DOHH2 (cell line): ENCODE results near the gene ZNF785.

Experiments used
- H3F3A ChIP-seq: fragments of 200-600 bp; sonication (generic), shearing (Covaris generic); 2 replicates; pipeline ENCODE4 v1.6.0; 2016; ENCODE audit warnings: antibody characterized with exemption, mild to moderate bottlenecking; ENCODE audit not compliant: control insufficient read depth, insufficient read depth
- H3K27ac ChIP-seq: fragments of 200-600 bp; sonication (generic); 2 replicates; pipeline ENCODE4 v1.5.1; 2014; ENCODE audit warnings: low read depth, mild to moderate bottlenecking, low read length, moderate library complexity
- H3K27me3 ChIP-seq: fragments of 200-600 bp; sonication (generic); 2 replicates; pipeline ENCODE4 v1.6.1; 2014; ENCODE audit warnings: mild to moderate bottlenecking, low read length, mixed read lengths; ENCODE audit not compliant: control insufficient read depth
- H3K36me3 ChIP-seq: fragments of 200-600 bp; sonication (generic); 2 replicates; pipeline ENCODE4 v1.6.1; 2014; ENCODE audit warnings: mild to moderate bottlenecking, low read length, moderate library complexity, mixed read lengths; ENCODE audit not compliant: control insufficient read depth
- H3K4me1 ChIP-seq: fragments of 200-600 bp; sonication (generic); 2 replicates; pipeline ENCODE4 v1.6.1; 2014; ENCODE audit warnings: mild to moderate bottlenecking, low read length, mixed read lengths; ENCODE audit not compliant: control insufficient read depth
- H3K4me2 ChIP-seq: fragments of 200-600 bp; sonication (generic); 2 replicates; pipeline ENCODE4 v1.6.0; 2014; ENCODE audit warnings: mild to moderate bottlenecking, low read length, moderate library complexity
- H3K4me3 ChIP-seq: fragments of 200-600 bp; sonication (generic); 2 replicates; pipeline ENCODE4 v1.5.1; 2014; ENCODE audit warnings: mild to moderate bottlenecking, low read length, mixed read lengths
- H3K79me2 ChIP-seq: fragments of 200-600 bp; sonication (generic); 2 replicates; pipeline ENCODE4 v1.6.1; 2014; ENCODE audit warnings: mild to moderate bottlenecking, low read length, mixed read lengths; ENCODE audit not compliant: control insufficient read depth
- H3K9me2 ChIP-seq: fragments of 200-600 bp; sonication (generic); replicated peaks from 2 replicates; pipeline ENCODE4 v1.6.1; 2014; ENCODE audit warnings: mild to moderate bottlenecking, low read length, mixed read lengths; ENCODE audit not compliant: control insufficient read depth
- H3K9me3 ChIP-seq: fragments of 200-600 bp; sonication (generic); 2 replicates; pipeline ENCODE4 v1.6.1; 2014; ENCODE audit warnings: antibody characterized with exemption, low read length, mixed read lengths; ENCODE audit not compliant: control insufficient read depth, insufficient read depth
- H4K20me1 ChIP-seq: fragments of 200-600 bp; sonication (generic); 2 replicates; pipeline ENCODE4 v1.6.0; 2014; ENCODE audit warnings: low read depth, mild to moderate bottlenecking, antibody characterized with exemption, low read length, moderate library complexity; ENCODE audit not compliant: control insufficient read depth, insufficient read depth
- EZH2phosphoT487 ChIP-seq: fragments of 200-600 bp; sonication (generic); IDR thresholded peaks from 2 replicates; pipeline ENCODE4 v1.6.1; 2017; ENCODE audit warnings: borderline replicate concordance, mild to moderate bottlenecking, antibody characterized with exemption, low read length, moderate library complexity, mixed read lengths
- TF ChIP-seq, protein P1 (sequence below): fragments of 200-600 bp; sonication (generic); IDR thresholded peaks from one replicate; pipeline ENCODE4 v1.5.1; 2014; ENCODE audit warnings: antibody characterized with exemption, mild to moderate bottlenecking, low read depth, low read length; ENCODE audit not compliant: poor library complexity, severe bottlenecking

ZNF785 gene

DNA sequence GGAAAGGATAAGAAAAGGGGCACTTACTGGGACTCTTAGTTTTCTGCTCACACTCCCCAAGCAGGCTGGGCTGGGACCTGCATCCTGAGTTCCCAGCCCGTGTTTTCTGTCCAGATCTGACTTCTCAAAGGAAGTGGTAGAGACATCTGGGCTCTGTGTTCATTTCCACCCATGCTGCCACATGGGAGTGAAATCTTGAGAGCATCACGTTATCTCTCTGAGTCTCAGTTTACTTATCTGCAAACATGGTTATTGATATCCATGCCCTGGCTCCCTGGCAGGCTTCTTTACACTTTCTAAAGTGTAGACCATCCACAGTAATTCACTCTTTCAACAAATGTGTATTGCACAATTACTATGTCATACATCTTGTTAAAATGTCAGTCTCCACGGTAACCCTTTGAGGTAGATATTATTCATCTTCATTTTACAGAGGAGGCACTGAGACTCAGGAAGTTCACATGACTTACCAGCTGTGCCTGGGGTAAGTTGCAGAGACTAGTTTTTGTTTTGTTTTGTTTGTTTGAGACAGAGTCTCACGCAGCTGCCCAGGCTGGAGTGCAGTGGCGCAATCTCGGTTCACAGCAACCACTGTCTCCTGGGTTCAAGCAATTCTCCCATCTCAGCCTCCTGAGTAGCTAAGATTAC, 17.4 kb downstream of the ZNF785 start:
- H3K27me3 ChIP-seq, result no peaks in the 10 kb centered on the region
- H3K79me2 ChIP-seq, result peaks cover 19% of the 10 kb centered on the region
- peaks cover 6% of the 10 kb centered on the region for H3F3A ChIP-seq
- H3K36me3 ChIP-seq, result peaks cover 3% of the 10 kb centered on the region; the same call in 1 of the 2 replicates
- peak overlapping the region; percentile 36 for H3K4me3 ChIP-seq
- no peaks in the 10 kb centered on the region for H3K9me3 ChIP-seq
- H3K9me2 ChIP-seq, result no peaks in the 10 kb centered on the region
- H3K4me2 ChIP-seq, result peak overlapping the region; percentile 51
- H3K27ac ChIP-seq, result peak overlapping the region; percentile 41
- TF ChIP-seq EZH2phosphoT487, result no peak
- TF ChIP-seq, protein P1, sequence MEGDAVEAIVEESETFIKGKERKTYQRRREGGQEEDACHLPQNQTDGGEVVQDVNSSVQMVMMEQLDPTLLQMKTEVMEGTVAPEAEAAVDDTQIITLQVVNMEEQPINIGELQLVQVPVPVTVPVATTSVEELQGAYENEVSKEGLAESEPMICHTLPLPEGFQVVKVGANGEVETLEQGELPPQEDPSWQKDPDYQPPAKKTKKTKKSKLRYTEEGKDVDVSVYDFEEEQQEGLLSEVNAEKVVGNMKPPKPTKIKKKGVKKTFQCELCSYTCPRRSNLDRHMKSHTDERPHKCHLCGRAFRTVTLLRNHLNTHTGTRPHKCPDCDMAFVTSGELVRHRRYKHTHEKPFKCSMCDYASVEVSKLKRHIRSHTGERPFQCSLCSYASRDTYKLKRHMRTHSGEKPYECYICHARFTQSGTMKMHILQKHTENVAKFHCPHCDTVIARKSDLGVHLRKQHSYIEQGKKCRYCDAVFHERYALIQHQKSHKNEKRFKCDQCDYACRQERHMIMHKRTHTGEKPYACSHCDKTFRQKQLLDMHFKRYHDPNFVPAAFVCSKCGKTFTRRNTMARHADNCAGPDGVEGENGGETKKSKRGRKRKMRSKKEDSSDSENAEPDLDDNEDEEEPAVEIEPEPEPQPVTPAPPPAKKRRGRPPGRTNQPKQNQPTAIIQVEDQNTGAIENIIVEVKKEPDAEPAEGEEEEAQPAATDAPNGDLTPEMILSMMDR, result no peak
- H3K4me1 ChIP-seq, result peaks cover 45% of the 10 kb centered on the region
- no peaks in the 10 kb centered on the region for H4K20me1 ChIP-seq

GRCh38 chr16:30567160-30567990, 18.1 kb downstream of the ZNF785 start:
- peaks cover 6% of the 10 kb centered on the region for H3F3A ChIP-seq
- peaks cover 11% of the 10 kb centered on the region for H3K79me2 ChIP-seq
- peaks cover 3% of the 10 kb centered on the region; the same call in 1 of the 2 replicates for H3K36me3 ChIP-seq
- peak overlapping the region; percentile 51 for H3K4me2 ChIP-seq
- H3K9me2 ChIP-seq, result no peaks in the 10 kb centered on the region
- TF ChIP-seq EZH2phosphoT487, result no peak
- TF ChIP-seq, protein P1, result no peak
- no peaks in the 10 kb centered on the region for H3K9me3 ChIP-seq
- peaks cover 39% of the 10 kb centered on the region for H3K4me1 ChIP-seq
- H4K20me1 ChIP-seq, result no peaks in the 10 kb centered on the region
- H3K27me3 ChIP-seq, result no peaks in the 10 kb centered on the region
- H3K27ac ChIP-seq, result no peak overlapping the region
- H3K4me3 ChIP-seq, result no peak overlapping the region

DNA sequence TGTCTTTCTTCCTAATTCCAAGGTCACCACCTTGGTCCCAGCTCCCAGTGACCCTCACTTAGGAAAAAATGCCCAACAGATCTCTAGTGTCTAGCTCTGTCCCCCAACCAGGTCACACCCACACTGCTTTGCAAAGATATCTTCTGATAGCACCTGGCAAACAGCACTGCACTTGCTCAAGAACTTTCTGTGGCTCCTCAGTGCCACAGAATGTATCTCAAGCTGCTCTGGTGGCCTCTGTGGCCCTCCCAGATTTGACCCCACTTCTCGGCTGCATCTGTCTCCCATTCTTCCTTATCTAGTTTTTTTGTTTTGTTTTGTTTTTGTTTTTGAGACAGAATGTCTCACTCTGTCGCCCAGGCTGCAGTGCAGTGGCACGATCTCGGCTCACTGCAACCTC, 19.0 kb downstream of the ZNF785 start:
- no peaks in the 10 kb centered on the region for H4K20me1 ChIP-seq
- H3F3A ChIP-seq, result peaks cover 6% of the 10 kb centered on the region
- no peaks in the 10 kb centered on the region for H3K9me2 ChIP-seq
- peaks cover 9% of the 10 kb centered on the region for H3K79me2 ChIP-seq
- TF ChIP-seq EZH2phosphoT487, result no peak
- TF ChIP-seq, protein P1, result no peak
- H3K36me3 ChIP-seq, result peaks cover 3% of the 10 kb centered on the region; the same call in 1 of the 2 replicates
- H3K27ac ChIP-seq, result no peak overlapping the region
- H3K4me1 ChIP-seq, result peaks cover 44% of the 10 kb centered on the region
- no peaks in the 10 kb centered on the region for H3K27me3 ChIP-seq
- H3K9me3 ChIP-seq, result no peaks in the 10 kb centered on the region
- no peak overlapping the region for H3K4me3 ChIP-seq
- no peak overlapping the region for H3K4me2 ChIP-seq
